ENCODE results near the gene PALLD. TPM values are rescaled to one million over a fixed set of nuclear protein-coding genes. Genes with fewer than 3 reads are reported as not detected.

PALLD gene
- total RNA-seq, 1 experiment from 2014 or later: 26.7 TPM

DNA sequence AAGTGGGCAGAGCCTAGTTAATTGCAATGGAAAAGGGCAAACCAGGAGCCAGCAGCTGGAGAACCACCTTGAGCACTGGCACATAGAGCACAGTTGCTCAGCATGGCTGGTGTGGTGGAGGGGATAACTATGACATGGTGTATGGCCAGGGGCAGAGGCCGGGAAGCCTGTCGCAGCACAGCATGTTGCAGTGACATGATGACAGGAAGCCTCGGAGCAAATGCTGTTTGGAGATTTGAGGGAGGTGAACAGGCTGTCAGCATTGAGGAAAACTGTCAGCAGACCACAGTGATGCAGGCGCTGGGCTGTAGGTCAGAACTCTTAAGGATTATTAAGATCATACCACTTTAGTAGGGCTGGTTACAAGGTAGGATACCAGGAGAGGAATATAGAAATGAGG, 284.5 kb downstream of the PALLD start:
- intact Hi-C loops (cut with micrococcal nuclease): no loop called here
- ChIA-PET CTCF (no interaction called here), POLR2A (ENCODE audit: unreplicated experiment) (no interaction called here)
- Histone ChIP-seq H3K27ac (ENCODE audit: low read length) (no peak overlapping the region), H3F3A (ENCODE audit: low read length, unreplicated experiment) (no peaks in the 10 kb centered on the region), H3K79me2 (ENCODE audit: low read length) (no peaks in the 10 kb centered on the region), H3K4me1 (ENCODE audit: insufficient read depth, low read length) (no peaks in the 10 kb centered on the region), H3K9me2 (replicated peaks; ENCODE audit: low read length) (no peaks in the 10 kb centered on the region), H2AFZ (ENCODE audit: low read length) (no peak overlapping the region), H3K4me2 (ENCODE audit: low read length) (no peak overlapping the region), H3K36me3 (ENCODE audit: low read depth, low read length) (no peaks in the 10 kb centered on the region), H3K9ac (ENCODE audit: low read length) (no peak overlapping the region), H3K27me3 (ENCODE audit: low read length) (no peaks in the 10 kb centered on the region), H3K4me3 (ENCODE audit: low read length) (no peak overlapping the region), H3K9me3 (ENCODE audit: low read length) (no peaks in the 10 kb centered on the region), H4K20me1 (ENCODE audit: low read length) (no peaks in the 10 kb centered on the region)
- DNase-seq (no peak), ATAC-seq (no peak)
- TF ChIP-seq, protein P1, sequence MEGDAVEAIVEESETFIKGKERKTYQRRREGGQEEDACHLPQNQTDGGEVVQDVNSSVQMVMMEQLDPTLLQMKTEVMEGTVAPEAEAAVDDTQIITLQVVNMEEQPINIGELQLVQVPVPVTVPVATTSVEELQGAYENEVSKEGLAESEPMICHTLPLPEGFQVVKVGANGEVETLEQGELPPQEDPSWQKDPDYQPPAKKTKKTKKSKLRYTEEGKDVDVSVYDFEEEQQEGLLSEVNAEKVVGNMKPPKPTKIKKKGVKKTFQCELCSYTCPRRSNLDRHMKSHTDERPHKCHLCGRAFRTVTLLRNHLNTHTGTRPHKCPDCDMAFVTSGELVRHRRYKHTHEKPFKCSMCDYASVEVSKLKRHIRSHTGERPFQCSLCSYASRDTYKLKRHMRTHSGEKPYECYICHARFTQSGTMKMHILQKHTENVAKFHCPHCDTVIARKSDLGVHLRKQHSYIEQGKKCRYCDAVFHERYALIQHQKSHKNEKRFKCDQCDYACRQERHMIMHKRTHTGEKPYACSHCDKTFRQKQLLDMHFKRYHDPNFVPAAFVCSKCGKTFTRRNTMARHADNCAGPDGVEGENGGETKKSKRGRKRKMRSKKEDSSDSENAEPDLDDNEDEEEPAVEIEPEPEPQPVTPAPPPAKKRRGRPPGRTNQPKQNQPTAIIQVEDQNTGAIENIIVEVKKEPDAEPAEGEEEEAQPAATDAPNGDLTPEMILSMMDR (conservative IDR thresholded peaks at IDR 0.05; ENCODE audit: low read depth, low read length): no peak
- TF ChIP-seq EZH2 (IDR thresholded peaks at IDR 0.05; ENCODE audit: low read length, unreplicated experiment) (no peak), EZH2phosphoT487 (IDR thresholded peaks at IDR 0.05; ENCODE audit: borderline replicate concordance, low read length) (no peak)
- BruUV-seq (replicated peaks): no TSS peak

- no peak for DNase-seq
- CTCF ChIA-PET: no interaction called here
- no peak for ATAC-seq
- H3K4me3 ChIP-seq (ENCODE audit: low read length): no peak overlapping the region
- no peaks in the 10 kb centered on the region for H3K4me1 ChIP-seq (ENCODE audit: insufficient read depth, low read length)
- no peak overlapping the region for H3K27ac ChIP-seq (ENCODE audit: low read length)
- no peaks in the 10 kb centered on the region for H3K9me2 ChIP-seq (replicated peaks; ENCODE audit: low read length)
- no peaks in the 10 kb centered on the region for H4K20me1 ChIP-seq (ENCODE audit: low read length)
- H3K79me2 ChIP-seq (ENCODE audit: low read length): no peaks in the 10 kb centered on the region
- H3K9ac ChIP-seq (ENCODE audit: low read length): no peak overlapping the region
- H3F3A ChIP-seq (ENCODE audit: low read length, unreplicated experiment): no peaks in the 10 kb centered on the region
- intact Hi-C loops (cut with micrococcal nuclease): no loop called here
- no peaks in the 10 kb centered on the region for H3K9me3 ChIP-seq (ENCODE audit: low read length)
- POLR2A ChIA-PET (ENCODE audit: unreplicated experiment): no interaction called here
- TF ChIP-seq EZH2 (IDR thresholded peaks at IDR 0.05; ENCODE audit: low read length, unreplicated experiment) (no peak), EZH2phosphoT487 (IDR thresholded peaks at IDR 0.05; ENCODE audit: borderline replicate concordance, low read length) (no peak)
- TF ChIP-seq, protein P1 (conservative IDR thresholded peaks at IDR 0.05; ENCODE audit: low read depth, low read length): no peak
- BruUV-seq (replicated peaks): no TSS peak
- H2AFZ ChIP-seq (ENCODE audit: low read length): no peak overlapping the region
- no peaks in the 10 kb centered on the region for H3K27me3 ChIP-seq (ENCODE audit: low read length)
- H3K36me3 ChIP-seq (ENCODE audit: low read depth, low read length): no peaks in the 10 kb centered on the region
- no peak overlapping the region for H3K4me2 ChIP-seq (ENCODE audit: low read length)
These were observed 285.1 kb downstream of the PALLD start for GRCh38 chr4:168781926-168782325.

- H3K4me1 ChIP-seq (ENCODE audit: insufficient read depth, low read length): no peaks in the 10 kb centered on the region
- no peak overlapping the region for H2AFZ ChIP-seq (ENCODE audit: low read length)
- no TSS peak for BruUV-seq (replicated peaks)
- DNase-seq: no peak
- no peaks in the 10 kb centered on the region for H3K36me3 ChIP-seq (ENCODE audit: low read depth, low read length)
- H4K20me1 ChIP-seq (ENCODE audit: low read length): no peaks in the 10 kb centered on the region
- no peaks in the 10 kb centered on the region for H3F3A ChIP-seq (ENCODE audit: low read length, unreplicated experiment)
- H3K9me2 ChIP-seq (replicated peaks; ENCODE audit: low read length): no peaks in the 10 kb centered on the region
- no peaks in the 10 kb centered on the region for H3K79me2 ChIP-seq (ENCODE audit: low read length)
- CTCF ChIA-PET: no interaction called here
- H3K4me3 ChIP-seq (ENCODE audit: low read length): no peak overlapping the region
- TF ChIP-seq EZH2phosphoT487 (IDR thresholded peaks at IDR 0.05; ENCODE audit: borderline replicate concordance, low read length) (no peak), EZH2 (IDR thresholded peaks at IDR 0.05; ENCODE audit: low read length, unreplicated experiment) (no peak)
- TF ChIP-seq, protein P1 (conservative IDR thresholded peaks at IDR 0.05; ENCODE audit: low read depth, low read length): no peak
- no peak for ATAC-seq
- intact Hi-C loops (cut with micrococcal nuclease): no loop called here
- H3K27me3 ChIP-seq (ENCODE audit: low read length): no peaks in the 10 kb centered on the region
- POLR2A ChIA-PET (ENCODE audit: unreplicated experiment): no interaction called here
- no peaks in the 10 kb centered on the region for H3K9me3 ChIP-seq (ENCODE audit: low read length)
- no peak overlapping the region for H3K4me2 ChIP-seq (ENCODE audit: low read length)
- H3K27ac ChIP-seq (ENCODE audit: low read length): no peak overlapping the region
- H3K9ac ChIP-seq (ENCODE audit: low read length): no peak overlapping the region
These were observed 285.6 kb downstream of the PALLD start for GRCh38 chr4:168782439-168782838.
